ENCODE results near the gene FSTL5.

DNA sequence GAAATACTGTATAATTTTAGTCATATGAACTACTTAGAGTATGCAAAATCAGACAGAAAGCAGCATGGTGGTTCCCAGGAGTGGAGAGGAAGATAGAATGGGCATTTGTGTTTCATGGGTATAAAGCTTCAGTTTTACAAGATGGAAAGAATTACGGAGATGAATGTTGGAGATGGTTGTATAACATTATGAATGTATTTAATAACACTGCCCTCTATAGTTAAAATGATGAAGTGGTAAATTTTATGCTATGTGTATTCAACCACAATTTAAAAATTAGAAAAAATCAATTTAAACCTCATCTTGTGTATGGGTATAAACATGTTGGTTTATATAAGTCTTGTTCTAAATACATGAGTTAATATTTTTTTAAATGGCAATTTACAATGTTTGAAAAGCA is 521.1 kb downstream of the FSTL5 start:
- TF ChIP-seq, protein P1, sequence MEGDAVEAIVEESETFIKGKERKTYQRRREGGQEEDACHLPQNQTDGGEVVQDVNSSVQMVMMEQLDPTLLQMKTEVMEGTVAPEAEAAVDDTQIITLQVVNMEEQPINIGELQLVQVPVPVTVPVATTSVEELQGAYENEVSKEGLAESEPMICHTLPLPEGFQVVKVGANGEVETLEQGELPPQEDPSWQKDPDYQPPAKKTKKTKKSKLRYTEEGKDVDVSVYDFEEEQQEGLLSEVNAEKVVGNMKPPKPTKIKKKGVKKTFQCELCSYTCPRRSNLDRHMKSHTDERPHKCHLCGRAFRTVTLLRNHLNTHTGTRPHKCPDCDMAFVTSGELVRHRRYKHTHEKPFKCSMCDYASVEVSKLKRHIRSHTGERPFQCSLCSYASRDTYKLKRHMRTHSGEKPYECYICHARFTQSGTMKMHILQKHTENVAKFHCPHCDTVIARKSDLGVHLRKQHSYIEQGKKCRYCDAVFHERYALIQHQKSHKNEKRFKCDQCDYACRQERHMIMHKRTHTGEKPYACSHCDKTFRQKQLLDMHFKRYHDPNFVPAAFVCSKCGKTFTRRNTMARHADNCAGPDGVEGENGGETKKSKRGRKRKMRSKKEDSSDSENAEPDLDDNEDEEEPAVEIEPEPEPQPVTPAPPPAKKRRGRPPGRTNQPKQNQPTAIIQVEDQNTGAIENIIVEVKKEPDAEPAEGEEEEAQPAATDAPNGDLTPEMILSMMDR (conservative IDR thresholded peaks at IDR 0.05; ENCODE audit: low read length), result peak; percentile 62; the same call in 1 of the 2 replicates
- TF ChIP-seq EZH2phosphoT487 (IDR thresholded peaks at IDR 0.05; ENCODE audit: borderline replicate concordance, low read depth, low read length), result no peak

Measured in OCI-LY7 (cell line).